GM18526 (cell line): Measurements from ENCODE around the gene DLL4.

Experiments
- POLR2A ChIP-seq: IDR thresholded peaks from 3 replicates; pipeline ENCODE4 v1.6.1; 2011; ENCODE audit not compliant: insufficient read length; ENCODE audit errors: extremely low read depth

The DLL4 gene

GRCh38 chr15:40956541-40956982, 27.4 kb downstream of the DLL4 start:
- no peak for TF ChIP-seq POLR2A

DNA sequence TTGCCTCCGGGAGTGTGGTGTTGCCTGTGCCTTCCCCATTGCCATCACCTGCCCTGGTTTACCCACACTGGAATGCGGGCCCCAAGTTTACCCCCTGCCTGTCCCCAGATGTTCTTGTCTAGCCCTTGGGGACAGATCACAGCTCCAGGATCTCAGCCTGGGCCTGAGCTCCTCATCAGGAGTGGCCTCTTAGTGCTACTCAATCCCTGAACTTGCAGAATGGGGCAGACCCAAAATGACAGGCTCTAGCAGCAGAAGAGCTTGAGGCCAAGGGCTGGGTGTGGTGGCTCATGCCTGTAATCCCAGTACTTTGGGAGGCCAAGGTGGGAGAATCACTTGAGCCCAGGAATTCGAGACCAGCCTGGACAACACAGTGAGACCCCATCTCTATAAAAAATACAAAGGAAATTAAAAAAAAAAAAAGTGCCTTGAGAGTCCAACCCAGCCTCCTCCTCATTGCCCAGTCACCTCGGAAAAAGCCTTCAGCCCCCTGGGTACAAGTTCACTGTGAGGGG, 28.0 kb downstream of the DLL4 start:
- no peak for TF ChIP-seq POLR2A

DNA sequence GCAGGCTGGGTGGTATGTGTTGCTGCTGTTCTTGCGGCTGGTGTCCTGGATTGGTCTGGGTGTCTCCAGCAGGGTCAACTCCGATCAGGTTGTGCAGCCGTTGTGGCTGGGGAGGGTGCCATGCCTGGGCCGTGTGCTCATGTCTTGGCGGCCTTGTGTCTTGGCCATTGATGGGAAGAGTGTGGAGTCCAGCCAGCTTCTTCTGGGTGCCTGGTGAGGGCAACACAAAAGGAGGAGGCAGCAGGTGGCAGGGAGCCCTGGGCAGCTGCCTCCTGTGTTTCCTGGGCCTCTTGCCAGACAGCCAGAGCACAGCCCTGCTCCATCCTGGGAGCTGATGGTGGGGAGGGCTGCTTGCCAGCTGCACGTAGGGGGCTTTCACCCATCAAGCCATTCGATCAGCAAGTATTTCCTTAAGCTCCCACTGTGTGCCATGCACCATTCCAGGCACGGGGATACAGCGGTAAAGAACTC, 28.5 kb downstream of the DLL4 start:
- no peak for TF ChIP-seq POLR2A

GRCh38 chr15:40958146-40958545, 29.0 kb downstream of the DLL4 start:
- TF ChIP-seq POLR2A = no peak

DNA sequence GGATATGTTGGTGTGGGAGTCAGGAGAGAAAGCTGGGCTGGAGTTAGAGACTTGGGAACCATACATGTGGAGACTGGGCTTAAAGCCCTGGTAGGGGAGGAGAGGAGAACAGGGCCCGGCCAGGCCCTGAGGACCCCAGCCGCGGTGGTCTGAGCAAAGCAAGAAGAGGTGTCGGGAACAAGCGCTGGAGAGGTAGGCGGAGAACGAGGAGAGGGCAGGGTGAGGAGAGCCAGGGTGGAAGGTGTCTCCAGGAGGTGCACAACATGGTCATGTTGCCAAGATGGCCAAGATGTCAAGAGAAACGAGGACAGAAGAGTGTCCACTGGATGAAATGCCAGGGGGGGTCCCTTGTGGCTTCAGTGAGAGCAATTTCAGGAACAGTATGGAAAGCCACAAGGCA, 29.6 kb downstream of the DLL4 start:
- no peak for TF ChIP-seq POLR2A

GRCh38 chr15:40959331-40960141, 30.4 kb downstream of the DLL4 start:
- TF ChIP-seq POLR2A = no peak

- no peak for TF ChIP-seq POLR2A
These were observed 31.2 kb downstream of the DLL4 start for GRCh38 chr15:40960151-40960885.

DNA sequence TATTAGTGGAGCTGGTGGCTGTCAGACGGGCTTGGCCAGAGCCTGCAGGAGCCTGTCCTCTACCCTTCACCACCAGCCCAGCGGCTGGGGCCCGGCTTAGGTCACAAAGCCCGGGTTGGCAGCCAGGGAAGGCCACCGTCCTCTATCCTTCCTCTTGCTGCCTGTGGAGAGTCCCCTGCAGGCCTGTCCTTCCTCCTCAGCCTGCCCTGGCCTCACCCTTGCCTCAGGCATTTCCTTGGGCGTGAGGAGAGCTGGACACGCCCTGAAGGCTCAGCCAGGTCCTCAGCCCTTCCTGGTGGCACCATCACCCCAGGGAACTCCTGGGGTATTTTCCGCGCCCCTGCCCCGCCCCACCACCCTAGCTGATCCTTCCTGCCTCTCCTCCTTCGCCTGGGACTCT, 31.8 kb downstream of the DLL4 start:
- no peak for TF ChIP-seq POLR2A

- TF ChIP-seq POLR2A = no peak
These were observed 34.1 kb downstream of the DLL4 start for GRCh38 chr15:40963201-40963600.

DNA sequence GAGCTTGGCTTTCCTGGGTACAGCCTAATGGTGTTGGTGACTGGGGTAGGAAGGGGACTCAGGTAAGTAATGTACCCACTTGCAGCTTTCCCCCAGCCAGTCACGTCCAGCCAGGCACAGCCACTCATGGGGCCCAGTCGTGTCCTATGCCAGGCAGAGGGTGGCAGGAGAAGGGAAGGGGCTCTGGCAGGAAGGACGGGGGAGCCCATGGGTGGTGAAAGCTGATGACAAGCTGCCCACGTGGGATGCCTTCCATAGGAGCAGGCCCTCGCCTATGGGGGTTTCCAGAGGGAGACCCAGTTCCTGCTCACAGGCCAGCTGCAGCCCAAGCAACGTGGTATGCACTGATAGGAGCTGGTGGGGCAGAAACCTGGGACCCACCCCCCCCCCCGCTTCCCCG, 34.9 kb downstream of the DLL4 start:
- TF ChIP-seq POLR2A = no peak

GRCh38 chr15:40964634-40965033, 35.5 kb downstream of the DLL4 start:
- no peak for TF ChIP-seq POLR2A

GRCh38 chr15:40968290-40969085, 39.3 kb downstream of the DLL4 start:
- no peak for TF ChIP-seq POLR2A

DNA sequence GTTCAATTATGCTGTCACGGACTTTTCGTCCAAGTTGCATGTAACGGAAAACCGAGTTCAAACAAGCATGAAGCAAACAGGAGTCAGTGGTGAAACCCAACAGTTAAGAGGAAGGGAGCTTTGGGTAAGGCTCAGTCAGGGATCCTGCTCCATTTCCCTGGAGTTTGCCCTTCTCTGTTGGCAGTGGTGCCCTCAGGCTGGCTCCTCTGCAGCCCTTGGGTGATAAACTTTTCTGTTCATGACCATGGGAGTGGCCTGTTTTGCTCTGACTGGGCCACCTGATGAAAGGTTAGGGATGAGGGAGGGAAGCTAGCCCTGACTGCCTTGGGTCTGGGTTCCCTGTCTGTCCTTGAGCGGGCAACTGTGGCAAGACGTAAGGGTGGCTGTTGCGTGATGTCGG, 40.2 kb downstream of the DLL4 start:
- TF ChIP-seq POLR2A = no peak

DNA sequence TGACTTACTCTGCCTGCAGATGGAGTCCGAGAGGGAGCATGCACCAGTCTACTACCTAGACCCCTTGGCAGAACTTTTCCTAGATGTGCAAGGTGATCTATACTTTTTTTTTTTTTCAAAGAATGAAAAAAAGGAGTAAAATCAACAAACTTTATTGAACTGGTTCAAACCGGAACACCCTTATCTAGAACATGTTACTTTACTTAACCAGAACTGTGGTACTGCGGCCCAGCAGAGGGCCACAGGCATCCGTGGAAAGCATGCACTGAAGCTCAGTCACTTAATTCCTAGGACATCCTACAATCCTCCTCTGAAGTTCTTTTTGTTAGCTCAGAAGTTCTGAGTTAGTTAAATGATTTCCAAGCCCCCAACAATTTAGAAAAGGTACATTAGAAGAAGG, 45.7 kb downstream of the DLL4 start:
- TF ChIP-seq POLR2A = no peak

DNA sequence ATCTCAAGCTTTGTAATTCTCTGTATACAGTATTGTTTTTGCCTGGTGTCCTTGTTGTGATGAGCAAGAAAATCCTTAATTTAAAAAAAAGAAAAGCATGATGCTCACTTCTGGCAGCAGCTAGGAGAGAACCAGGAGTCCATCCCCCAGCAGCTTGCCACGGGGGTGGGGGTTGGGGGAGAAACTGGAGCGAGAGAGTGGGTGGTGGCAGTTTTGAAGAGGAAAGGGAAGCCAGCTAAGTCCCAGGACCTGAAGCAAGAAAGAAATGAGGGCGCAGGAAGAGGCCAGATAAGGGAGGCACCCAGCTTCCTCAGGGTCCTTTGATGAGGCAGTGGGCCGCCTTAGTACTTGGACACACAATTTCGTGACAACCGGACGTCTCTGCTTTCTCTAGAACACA, 47.7 kb downstream of the DLL4 start:
- no peak for TF ChIP-seq POLR2A
